ACC112 (cell line): Measurements from ENCODE around the gene NEURL4.
"Not testable (repeated sequence)": the region's sequence is repeated elsewhere in the genome, so short reads cannot be mapped to it uniquely, and the experiment has no call there.

Source experiments
- H2AFZ ChIP-seq: fragments of 200-600 bp; sonication (generic); one replicate; pipeline ENCODE4 v1.6.0; 2017; ENCODE audit warnings: antibody characterized with exemption, low read length; ENCODE audit not compliant: unreplicated experiment
- H3K27ac ChIP-seq: fragments of 200-600 bp; sonication (generic); 2 replicates; pipeline ENCODE4 v1.5.1; 2014; ENCODE audit warnings: low read depth, mild to moderate bottlenecking, antibody characterized with exemption, low read length, moderate library complexity
- H3K27me3 ChIP-seq: fragments of 200-600 bp; sonication (generic); 2 replicates; pipeline ENCODE4 v1.6.1; 2014; ENCODE audit warnings: mild to moderate bottlenecking, antibody characterized with exemption, low read length, moderate library complexity, mixed read lengths; ENCODE audit not compliant: insufficient read depth
- H3K36me3 ChIP-seq: fragments of 200-600 bp; sonication (generic); 2 replicates; pipeline ENCODE4 v1.6.1; 2016; ENCODE audit warnings: mild to moderate bottlenecking, antibody characterized with exemption, low read length, moderate library complexity, mixed read lengths; ENCODE audit not compliant: insufficient read depth
- H3K4me1 ChIP-seq: fragments of 200-600 bp; sonication (generic); one replicate; pipeline ENCODE4 v1.6.1; 2016; ENCODE audit warnings: low read length, mixed read lengths; ENCODE audit not compliant: insufficient read depth, unreplicated experiment, control insufficient read depth
- H3K4me3 ChIP-seq: fragments of 200-600 bp; sonication (generic); 2 replicates; pipeline ENCODE4 v1.5.1; 2014; ENCODE audit warnings: mild to moderate bottlenecking, low read depth, low read length
- H3K79me2 ChIP-seq: fragments of 200-600 bp; sonication (generic); one replicate; pipeline ENCODE4 v1.6.0; 2016; ENCODE audit warnings: low read length; ENCODE audit not compliant: control insufficient read depth, unreplicated experiment, insufficient read depth

Gene NEURL4

GRCh38 chr17:7328840-7329373 is at the start of gene NEURL4:
Gene NEURL4, minus strand, starts transcription at chr17:7329335. Its CDS starts 23 bp downstream, at chr17:7329312.
- no peaks in the 10 kb centered on the region for H3K27me3 ChIP-seq
- no peaks in the 10 kb centered on the region; the same call in 1 of the 2 replicates for H3K36me3 ChIP-seq
- peaks cover 15% of the 10 kb centered on the region for H3K79me2 ChIP-seq
- peak within 1 kb of the TSS; percentile 95 for H2AFZ ChIP-seq
- peak within 1 kb of the TSS; percentile 96 for H3K4me3 ChIP-seq
- peak within 1 kb of the TSS; percentile 79 for H3K27ac ChIP-seq
- H3K4me1 ChIP-seq = peaks cover 16% of the 10 kb centered on the region

GRCh38 chr17:7374353-7374752 is 45.2 kb upstream of the NEURL4 start:
- Histone ChIP-seq H3K79me2 (no peaks in the 10 kb centered on the region), H3K36me3 (no peaks in the 10 kb centered on the region), H3K4me3 (no peak overlapping the region), H3K27me3 (peaks cover 2% of the 10 kb centered on the region), H3K27ac (no peak overlapping the region), H2AFZ (no peak overlapping the region), H3K4me1 (no peaks in the 10 kb centered on the region)

GRCh38 chr17:7370853-7371252 is 41.7 kb upstream of the NEURL4 start:
- Histone ChIP-seq H3K4me3 (no peak overlapping the region), H3K79me2 (no peaks in the 10 kb centered on the region), H3K27me3 (no peaks in the 10 kb centered on the region), H3K4me1 (no peaks in the 10 kb centered on the region), H3K36me3 (no peaks in the 10 kb centered on the region), H2AFZ (no peak overlapping the region), H3K27ac (no peak overlapping the region)

- Histone ChIP-seq H3K36me3 (no peaks in the 10 kb centered on the region), H2AFZ (no peak overlapping the region), H3K79me2 (no peaks in the 10 kb centered on the region), H3K27me3 (no peaks in the 10 kb centered on the region), H3K4me1 (no peaks in the 10 kb centered on the region), H3K4me3 (no peak overlapping the region), H3K27ac (no peak overlapping the region)
Measured at GRCh38 chr17:7369825-7370224, 40.7 kb upstream of the NEURL4 start.

GRCh38 chr17:7368599-7368994 is 39.5 kb upstream of the NEURL4 start:
- not testable (repeated sequence) for H3K27ac ChIP-seq, H2AFZ ChIP-seq, H3K36me3 ChIP-seq, H3K79me2 ChIP-seq, H3K4me1 ChIP-seq, H3K27me3 ChIP-seq, H3K4me3 ChIP-seq

GRCh38 chr17:7367918-7368598 is 38.9 kb upstream of the NEURL4 start:
- Histone ChIP-seq H3K27me3 (no peaks in the 10 kb centered on the region), H3K36me3 (no peaks in the 10 kb centered on the region), H3K4me3 (no peak overlapping the region), H2AFZ (no peak overlapping the region), H3K79me2 (no peaks in the 10 kb centered on the region), H3K27ac (no peak overlapping the region), H3K4me1 (no peaks in the 10 kb centered on the region)

- H3K27me3 ChIP-seq = no peaks in the 10 kb centered on the region
- no peak overlapping the region for H3K27ac ChIP-seq
- no peaks in the 10 kb centered on the region for H3K79me2 ChIP-seq
- no peaks in the 10 kb centered on the region for H3K4me1 ChIP-seq
- H3K36me3 ChIP-seq = no peaks in the 10 kb centered on the region
- H2AFZ ChIP-seq = no peak overlapping the region
- no peak overlapping the region for H3K4me3 ChIP-seq
Measured at GRCh38 chr17:7367083-7367482, 37.9 kb upstream of the NEURL4 start.

GRCh38 chr17:7365963-7366362 is 36.8 kb upstream of the NEURL4 start:
- H3K36me3 ChIP-seq, H3K27ac ChIP-seq, H3K4me1 ChIP-seq, H3K79me2 ChIP-seq, H2AFZ ChIP-seq, H3K27me3 ChIP-seq, H3K4me3 ChIP-seq: not testable (repeated sequence)

- Histone ChIP-seq H3K27me3 (no peaks in the 10 kb centered on the region), H3K4me1 (no peaks in the 10 kb centered on the region), H3K27ac (no peak overlapping the region), H2AFZ (peak overlapping the region; percentile 25), H3K79me2 (no peaks in the 10 kb centered on the region), H3K4me3 (no peak overlapping the region), H3K36me3 (no peaks in the 10 kb centered on the region)
Measured at GRCh38 chr17:7363311-7363710, 34.2 kb upstream of the NEURL4 start.

GRCh38 chr17:7361906-7362305 is 32.8 kb upstream of the NEURL4 start:
- no peaks in the 10 kb centered on the region for H3K27me3 ChIP-seq
- H3K79me2 ChIP-seq = no peaks in the 10 kb centered on the region
- H3K4me1 ChIP-seq = no peaks in the 10 kb centered on the region
- H3K27ac ChIP-seq = no peak overlapping the region
- no peak overlapping the region for H2AFZ ChIP-seq
- no peaks in the 10 kb centered on the region for H3K36me3 ChIP-seq
- H3K4me3 ChIP-seq = no peak overlapping the region

- H3K27ac ChIP-seq = no peak overlapping the region
- no peaks in the 10 kb centered on the region for H3K27me3 ChIP-seq
- H3K4me3 ChIP-seq = no peak overlapping the region
- H3K79me2 ChIP-seq = peaks cover 19% of the 10 kb centered on the region
- no peaks in the 10 kb centered on the region for H3K36me3 ChIP-seq
- H2AFZ ChIP-seq = no peak overlapping the region
- H3K4me1 ChIP-seq = peaks cover 30% of the 10 kb centered on the region
Measured at GRCh38 chr17:7357381-7357780, 28.2 kb upstream of the NEURL4 start.
